ENCODE results near the gene DMAP1. TPM values are rescaled to one million over a fixed set of nuclear protein-coding genes. Genes with fewer than 3 reads are reported as not detected.

The DMAP1 gene, protein sequence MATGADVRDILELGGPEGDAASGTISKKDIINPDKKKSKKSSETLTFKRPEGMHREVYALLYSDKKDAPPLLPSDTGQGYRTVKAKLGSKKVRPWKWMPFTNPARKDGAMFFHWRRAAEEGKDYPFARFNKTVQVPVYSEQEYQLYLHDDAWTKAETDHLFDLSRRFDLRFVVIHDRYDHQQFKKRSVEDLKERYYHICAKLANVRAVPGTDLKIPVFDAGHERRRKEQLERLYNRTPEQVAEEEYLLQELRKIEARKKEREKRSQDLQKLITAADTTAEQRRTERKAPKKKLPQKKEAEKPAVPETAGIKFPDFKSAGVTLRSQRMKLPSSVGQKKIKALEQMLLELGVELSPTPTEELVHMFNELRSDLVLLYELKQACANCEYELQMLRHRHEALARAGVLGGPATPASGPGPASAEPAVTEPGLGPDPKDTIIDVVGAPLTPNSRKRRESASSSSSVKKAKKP
- total RNA-seq, result 10 to 100 TPM; 43.9 to 68.8 (median 48.3) TPM

DNA sequence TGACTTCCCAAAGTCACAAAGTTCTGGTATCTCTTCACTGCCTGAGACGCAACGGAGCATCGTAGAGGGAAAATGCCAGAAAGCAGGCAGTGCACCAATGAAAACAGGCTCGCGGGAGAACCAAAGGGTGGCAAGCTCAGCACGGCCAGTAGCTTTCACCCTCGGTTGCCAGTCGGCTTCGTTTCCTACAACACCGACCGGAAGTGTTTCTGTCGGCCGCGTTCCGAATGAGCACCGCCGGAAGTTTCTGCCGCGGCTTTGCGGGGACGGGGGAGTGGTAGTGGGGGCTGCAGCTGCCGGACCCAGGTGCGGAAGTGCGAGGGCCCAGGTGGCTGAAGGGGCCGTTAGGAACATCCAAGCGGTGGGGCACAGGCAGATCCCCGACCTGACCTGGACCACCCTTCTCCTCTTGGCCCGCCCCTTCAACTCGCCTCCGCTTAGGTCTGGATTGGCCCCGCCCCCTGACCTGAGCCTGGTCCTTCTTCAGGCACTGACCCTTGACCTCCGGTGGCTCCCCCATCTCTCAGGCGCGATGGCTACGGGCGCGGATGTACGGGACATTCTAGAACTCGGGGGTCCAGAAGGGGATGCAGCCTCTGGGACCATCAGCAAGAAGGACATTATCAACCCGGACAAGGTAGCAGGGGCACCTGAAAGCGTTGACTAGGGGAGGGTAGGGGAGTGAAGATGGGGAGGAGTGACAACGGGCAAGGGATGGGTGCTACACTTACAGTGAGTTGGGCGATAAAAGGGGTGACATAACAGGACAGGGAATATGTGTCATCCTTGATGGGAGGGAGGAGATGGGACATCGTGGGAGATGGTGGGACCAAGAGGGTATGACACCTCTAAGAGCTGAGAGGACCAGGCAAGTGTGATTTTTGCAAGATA, at the start of gene DMAP1:
DMAP1 (plus strand) TSS at position 250 of the 891 bp plus-strand sequence; CDS start at position 533, 283 bp downstream.
- H3K9me3 ChIP-seq, result no peaks in the 10 kb centered on the region
- intact Hi-C loops (cut with DNase I), result loop anchor here (10.0 kb wide), 2 partner anchors 101 to 381 kb away; no protein-coding TSS in a partner anchor
- peak within 1 kb of the TSS; percentile 9 to 86 (median 57) for H3K4me3 ChIP-seq (replicated peaks in 1 of 3)
- peak; percentile 79 to 82 for DNase-seq
- H3K27ac ChIP-seq, result peak within 1 kb of the TSS; percentile 19 to 83 (median 40)
- WGBS, 2 donors, result 1 to 2% methylated on average over 41 to 44 of the region's 44 CpGs
- H3K36me3 ChIP-seq, result peaks cover 1 to 4% of the 10 kb centered on the region in 2 donors
- peaks cover 11 to 14% of the 10 kb centered on the region in 2 donors for H3K4me1 ChIP-seq
- peak in 1 of 2 donors; percentile 46 for TF ChIP-seq POLR2A (IDR thresholded peaks at IDR 0.05)
- TF ChIP-seq, protein P1, sequence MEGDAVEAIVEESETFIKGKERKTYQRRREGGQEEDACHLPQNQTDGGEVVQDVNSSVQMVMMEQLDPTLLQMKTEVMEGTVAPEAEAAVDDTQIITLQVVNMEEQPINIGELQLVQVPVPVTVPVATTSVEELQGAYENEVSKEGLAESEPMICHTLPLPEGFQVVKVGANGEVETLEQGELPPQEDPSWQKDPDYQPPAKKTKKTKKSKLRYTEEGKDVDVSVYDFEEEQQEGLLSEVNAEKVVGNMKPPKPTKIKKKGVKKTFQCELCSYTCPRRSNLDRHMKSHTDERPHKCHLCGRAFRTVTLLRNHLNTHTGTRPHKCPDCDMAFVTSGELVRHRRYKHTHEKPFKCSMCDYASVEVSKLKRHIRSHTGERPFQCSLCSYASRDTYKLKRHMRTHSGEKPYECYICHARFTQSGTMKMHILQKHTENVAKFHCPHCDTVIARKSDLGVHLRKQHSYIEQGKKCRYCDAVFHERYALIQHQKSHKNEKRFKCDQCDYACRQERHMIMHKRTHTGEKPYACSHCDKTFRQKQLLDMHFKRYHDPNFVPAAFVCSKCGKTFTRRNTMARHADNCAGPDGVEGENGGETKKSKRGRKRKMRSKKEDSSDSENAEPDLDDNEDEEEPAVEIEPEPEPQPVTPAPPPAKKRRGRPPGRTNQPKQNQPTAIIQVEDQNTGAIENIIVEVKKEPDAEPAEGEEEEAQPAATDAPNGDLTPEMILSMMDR (IDR thresholded peaks at IDR 0.05), result peak in 3 of 6 experiments; percentile 16 to 32 (median 28)
- no peaks in the 10 kb centered on the region for H3K27me3 ChIP-seq

DNA sequence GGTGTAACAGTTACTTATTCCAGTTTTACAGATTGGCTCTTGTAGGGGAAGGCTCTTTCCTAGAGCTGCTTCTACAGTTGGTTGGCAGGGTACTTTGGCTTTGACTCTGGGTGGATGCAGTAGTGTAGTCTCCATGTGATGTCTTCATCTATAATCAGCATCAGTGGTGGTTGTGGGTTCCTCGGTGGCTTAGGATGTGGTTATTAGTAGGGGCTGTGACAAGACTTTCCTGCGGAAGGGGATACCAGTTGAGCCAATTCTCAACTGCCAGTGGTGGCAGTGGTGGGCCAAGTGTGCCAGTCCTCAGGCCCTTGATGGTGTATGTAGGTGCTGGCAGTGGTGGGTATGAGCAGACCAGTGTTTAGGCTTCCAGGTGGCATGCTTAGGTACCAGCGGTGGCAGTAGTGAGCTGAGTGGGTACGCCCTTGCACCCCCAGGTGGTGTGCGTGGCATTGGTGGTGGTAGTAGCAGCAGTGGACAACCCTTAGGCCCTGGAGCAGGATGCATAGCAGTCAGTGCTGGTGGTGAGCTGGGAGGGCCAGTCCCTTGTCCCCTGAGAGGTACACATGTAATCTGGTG, 44.7 kb upstream of the DMAP1 start:
- no peak for TF ChIP-seq POLR2A (IDR thresholded peaks at IDR 0.05)
- TF ChIP-seq, protein P1 (IDR thresholded peaks at IDR 0.05), result no peak
- DNase-seq, result no peak
- Histone ChIP-seq H3K4me3 (replicated peaks in 1 of 3) (no peak overlapping the region), H3K9me3 (no peaks in the 10 kb centered on the region), H3K36me3 (no peaks in the 10 kb centered on the region), H3K27ac (no peak overlapping the region), H3K4me1 (no peaks in the 10 kb centered on the region), H3K27me3 (no peaks in the 10 kb centered on the region)
- intact Hi-C loops (cut with DNase I), result no loop called here
- WGBS, 2 donors, result 76 to 97% methylated on average over 5 of the region's 5 CpGs

DNA sequence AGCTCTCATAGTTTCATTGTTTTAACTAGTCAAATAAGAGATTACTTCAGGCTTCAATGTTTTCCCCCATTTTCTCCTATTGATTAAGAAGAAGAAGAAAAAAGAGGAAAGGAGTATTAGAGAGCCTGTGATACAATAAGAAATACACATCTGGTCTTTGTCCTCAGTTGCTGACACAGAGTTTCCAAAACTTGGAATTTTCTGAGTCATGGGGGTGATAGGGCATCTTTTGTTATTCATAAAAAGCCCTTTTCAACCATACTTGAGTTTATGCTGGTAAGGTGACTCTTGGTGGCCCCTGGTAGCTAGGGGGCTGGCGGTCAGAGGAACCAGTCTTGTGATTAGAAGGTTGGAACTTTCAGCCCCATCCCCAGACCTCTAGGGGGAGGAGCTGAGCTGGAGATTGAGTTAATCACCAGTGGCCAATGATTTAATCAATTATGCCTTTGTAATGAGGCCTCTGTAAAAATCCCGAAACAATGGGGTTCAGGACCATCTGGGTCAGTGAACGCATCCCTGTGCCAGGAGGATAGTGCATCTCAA, 42.9 kb upstream of the DMAP1 start:
- 76 to 89% methylated on average over 3 of the region's 3 CpGs for WGBS, 2 donors
- Histone ChIP-seq H3K27ac (no peak overlapping the region), H3K4me3 (replicated peaks in 1 of 3) (no peak overlapping the region), H3K36me3 (no peaks in the 10 kb centered on the region), H3K4me1 (no peaks in the 10 kb centered on the region), H3K9me3 (no peaks in the 10 kb centered on the region), H3K27me3 (no peaks in the 10 kb centered on the region)
- no peak for DNase-seq
- intact Hi-C loops (cut with DNase I), result no loop called here
- TF ChIP-seq POLR2A (IDR thresholded peaks at IDR 0.05), result no peak
- TF ChIP-seq, protein P1 (IDR thresholded peaks at IDR 0.05), result no peak

DNA sequence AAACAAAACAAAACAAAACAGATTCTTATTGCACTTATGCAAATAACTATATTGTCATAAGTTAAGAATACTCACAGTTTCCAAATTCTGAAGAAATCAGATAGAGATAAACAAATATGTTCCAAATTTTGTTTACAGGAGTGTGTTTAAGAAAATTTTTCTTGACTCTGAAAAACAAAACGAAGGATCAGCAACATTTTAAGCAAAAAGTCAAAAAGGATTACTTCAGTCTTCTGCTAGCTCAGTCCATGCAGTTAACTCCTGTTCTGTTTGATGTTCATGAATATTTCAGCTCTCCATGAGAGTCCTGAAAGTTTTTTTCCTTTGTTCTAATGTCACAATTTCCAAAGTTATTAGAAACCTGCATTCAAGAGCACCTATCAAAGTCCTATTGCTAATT, 38.6 kb upstream of the DMAP1 start:
- H3K4me1 ChIP-seq, result no peaks in the 10 kb centered on the region
- WGBS, 2 donors, result 81 to 84% methylated on average over 1 of the region's 1 CpG
- no peaks in the 10 kb centered on the region for H3K9me3 ChIP-seq
- no peaks in the 10 kb centered on the region for H3K27me3 ChIP-seq
- H3K4me3 ChIP-seq (replicated peaks in 1 of 3), result no peak overlapping the region
- TF ChIP-seq POLR2A (IDR thresholded peaks at IDR 0.05), result no peak
- TF ChIP-seq, protein P1 (IDR thresholded peaks at IDR 0.05), result no peak
- no peak overlapping the region for H3K27ac ChIP-seq
- intact Hi-C loops (cut with DNase I), result no loop called here
- no peak for DNase-seq
- no peaks in the 10 kb centered on the region for H3K36me3 ChIP-seq
